ENCODE results near the gene GZMA. TPM values are rescaled to one million over a fixed set of nuclear protein-coding genes. Genes with fewer than 3 reads are reported as not detected.
"Not testable (repeated sequence)": the region's sequence is repeated elsewhere in the genome, so short reads cannot be mapped to it uniquely, and the experiment has no call there.

The GZMA gene
- total RNA-seq, 2 experiments from 2014 or later = 3.5 to 5.0 TPM

DNA sequence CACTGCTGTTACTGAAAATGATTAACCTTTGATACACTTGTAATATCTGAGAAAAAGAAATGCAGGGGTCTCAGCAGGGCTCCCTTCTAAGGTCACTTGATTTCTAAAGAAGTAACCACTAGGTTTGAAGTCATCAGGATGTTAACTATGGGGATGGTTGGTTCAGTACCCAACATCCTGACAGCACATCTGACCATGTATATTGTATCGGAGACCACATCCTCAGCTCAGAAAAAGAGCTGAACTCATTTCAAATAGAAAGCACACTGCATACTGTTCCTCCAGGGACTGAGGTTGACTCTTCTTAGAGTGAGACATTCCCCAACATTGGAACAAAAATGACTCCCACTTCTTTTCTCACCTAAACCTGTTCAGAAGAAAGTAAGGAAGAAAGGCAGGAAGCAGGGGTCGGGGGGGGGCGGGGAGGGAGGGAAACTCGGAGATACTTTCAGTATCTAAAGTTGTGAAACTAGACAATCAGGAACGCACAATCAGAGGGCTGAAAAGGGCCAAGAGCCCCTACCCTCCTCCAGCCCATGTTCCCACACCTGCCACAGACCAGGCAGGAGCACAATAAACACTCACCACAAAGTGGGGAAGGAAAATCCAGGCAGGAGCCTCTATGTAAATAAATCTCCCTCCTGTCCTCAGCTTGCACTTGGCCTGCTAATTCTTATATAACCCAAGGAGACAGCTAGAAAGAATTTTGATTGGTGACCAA is 730 bp upstream of the GZMA start:
- no peaks in the 10 kb centered on the region for H3K36me3 ChIP-seq (ENCODE audit: insufficient read depth, low read length)
- ChIA-PET POLR2A (interaction anchor here (0.6 to 2.7 kb wide), 10 partner anchors 10 to 562 kb away, joined by 3 to 15 read pairs (median 4); no protein-coding TSS in a partner anchor), CTCF (no interaction called here)
- peak overlapping the region; percentile 59 for H3K4me3 ChIP-seq (ENCODE audit: low read length)
- peak overlapping the region in 1 of 2 donors; percentile 61 for H3K27ac ChIP-seq (ENCODE audit: low read depth in 1 of 2, low read length in 2 of 2)
- Mint-ChIP-seq H3K27me3 (no peaks in the 10 kb centered on the region), H3K36me3 (ENCODE audit: low read depth) (peaks cover 25% of the 10 kb centered on the region), H3K9me3 (peaks cover 3% of the 10 kb centered on the region), H3K27ac (peak overlapping the region; percentile 68), H3K4me1 (ENCODE audit: low read depth) (peaks cover 86% of the 10 kb centered on the region), H3K4me3 (peak overlapping the region; percentile 85)
- DNase-seq (peak in 5 of 14 experiments; percentile 8 to 86 (median 41)), ATAC-seq (ENCODE audit: poor library complexity) (peak; percentile 58)
- intact Hi-C loops (cut with DNase I, micrococcal nuclease) = loop anchor here (1.0 to 10.0 kb wide), 5 partner anchors 29 to 203 kb away; partner anchors contain the start of genes DHX29 (in 1 of the 2) and MTREX (in 1 of the 2)
- peaks cover 55% of the 10 kb centered on the region for H3K4me1 ChIP-seq (ENCODE audit: insufficient read depth, low read length)
- no peaks in the 10 kb centered on the region for H3K9me3 ChIP-seq (ENCODE audit: control insufficient read depth in 1 of 2, insufficient read depth in 1 of 2, low read length in 2 of 2)
- no peaks in the 10 kb centered on the region for H3K27me3 ChIP-seq (ENCODE audit: control insufficient read depth in 1 of 2, insufficient read depth in 2 of 2, low read length in 2 of 2)
- TF ChIP-seq, protein P1, sequence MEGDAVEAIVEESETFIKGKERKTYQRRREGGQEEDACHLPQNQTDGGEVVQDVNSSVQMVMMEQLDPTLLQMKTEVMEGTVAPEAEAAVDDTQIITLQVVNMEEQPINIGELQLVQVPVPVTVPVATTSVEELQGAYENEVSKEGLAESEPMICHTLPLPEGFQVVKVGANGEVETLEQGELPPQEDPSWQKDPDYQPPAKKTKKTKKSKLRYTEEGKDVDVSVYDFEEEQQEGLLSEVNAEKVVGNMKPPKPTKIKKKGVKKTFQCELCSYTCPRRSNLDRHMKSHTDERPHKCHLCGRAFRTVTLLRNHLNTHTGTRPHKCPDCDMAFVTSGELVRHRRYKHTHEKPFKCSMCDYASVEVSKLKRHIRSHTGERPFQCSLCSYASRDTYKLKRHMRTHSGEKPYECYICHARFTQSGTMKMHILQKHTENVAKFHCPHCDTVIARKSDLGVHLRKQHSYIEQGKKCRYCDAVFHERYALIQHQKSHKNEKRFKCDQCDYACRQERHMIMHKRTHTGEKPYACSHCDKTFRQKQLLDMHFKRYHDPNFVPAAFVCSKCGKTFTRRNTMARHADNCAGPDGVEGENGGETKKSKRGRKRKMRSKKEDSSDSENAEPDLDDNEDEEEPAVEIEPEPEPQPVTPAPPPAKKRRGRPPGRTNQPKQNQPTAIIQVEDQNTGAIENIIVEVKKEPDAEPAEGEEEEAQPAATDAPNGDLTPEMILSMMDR (IDR thresholded peaks at IDR 0.05) = no peak

DNA sequence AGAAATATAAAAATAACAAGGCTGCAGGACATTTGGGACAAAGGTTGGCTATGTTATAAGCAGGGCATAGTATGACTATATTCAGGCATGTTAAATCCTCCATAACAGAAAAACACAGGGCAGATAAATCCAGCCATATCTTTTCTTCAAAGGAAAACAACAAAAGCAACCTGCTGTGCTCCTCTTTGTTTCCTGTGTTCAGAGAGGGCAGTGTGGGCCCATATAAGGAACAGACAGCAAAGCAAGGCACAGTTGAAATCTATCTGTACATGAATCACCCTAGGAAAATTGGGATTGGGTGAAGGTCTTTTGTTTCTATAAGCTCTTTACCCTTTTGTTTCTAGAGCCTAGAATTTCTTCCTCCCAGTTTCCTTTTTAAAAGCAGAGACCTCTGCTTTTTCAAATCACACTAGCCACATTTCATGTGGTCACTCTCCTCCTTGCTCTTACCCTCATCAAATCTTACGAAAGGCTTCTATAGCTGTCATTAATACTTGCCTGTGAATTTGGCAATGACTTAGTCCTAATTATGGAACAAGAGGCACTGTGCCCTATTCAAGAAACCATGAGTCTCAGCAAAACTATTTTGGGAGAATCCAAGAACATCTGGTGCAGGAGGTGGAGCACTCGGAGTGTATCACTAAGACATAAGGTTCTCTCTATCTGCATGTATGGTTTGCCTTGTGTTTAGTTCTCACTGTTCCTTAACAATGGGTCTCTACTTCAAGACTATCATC is 1.8 kb downstream of the GZMA start:
- H3K4me1 Mint-ChIP-seq (ENCODE audit: low read depth) = peaks cover 61% of the 10 kb centered on the region
- ATAC-seq (ENCODE audit: poor library complexity) = no peak
- Histone ChIP-seq H3K4me1 (ENCODE audit: insufficient read depth, low read length) (peaks cover 45% of the 10 kb centered on the region), H3K9me3 (ENCODE audit: control insufficient read depth in 1 of 2, insufficient read depth in 1 of 2, low read length in 2 of 2) (no peaks in the 10 kb centered on the region), H3K27ac (ENCODE audit: low read depth in 1 of 2, low read length in 2 of 2) (no peak overlapping the region), H3K4me3 (ENCODE audit: low read length) (peak overlapping the region; percentile 59), H3K27me3 (ENCODE audit: control insufficient read depth in 1 of 2, insufficient read depth in 2 of 2, low read length in 2 of 2) (no peaks in the 10 kb centered on the region), H3K36me3 (ENCODE audit: insufficient read depth, low read length) (peaks cover 4% of the 10 kb centered on the region)
- peak overlapping the region; percentile 80 for H3K4me3 Mint-ChIP-seq
- no peaks in the 10 kb centered on the region for H3K27me3 Mint-ChIP-seq
- CTCF ChIA-PET = interaction anchor here (1.4 kb wide), 1 partner anchor 32 kb away, joined by 3 read pairs; no protein-coding TSS in a partner anchor
- H3K9me3 Mint-ChIP-seq = no peaks in the 10 kb centered on the region
- TF ChIP-seq, protein P1 (IDR thresholded peaks at IDR 0.05) = peak; percentile 18
- peak in 4 of 14 experiments; percentile 8 to 58 (median 34) for DNase-seq
- POLR2A ChIA-PET = interaction anchor here (0.7 to 1.9 kb wide), 7 partner anchors 11 to 160 kb away, joined by 3 to 8 read pairs (median 4); no protein-coding TSS in a partner anchor
- intact Hi-C loops (cut with DNase I, micrococcal nuclease) = loop anchor here (5.0 to 10.0 kb wide), 3 partner anchors 42 to 201 kb away; partner anchors contain the start of genes DHX29 (in 1 of the 2) and MTREX (in 1 of the 2)
- no peak overlapping the region for H3K27ac Mint-ChIP-seq
- H3K36me3 Mint-ChIP-seq (ENCODE audit: low read depth) = peaks cover 5% of the 10 kb centered on the region

DNA sequence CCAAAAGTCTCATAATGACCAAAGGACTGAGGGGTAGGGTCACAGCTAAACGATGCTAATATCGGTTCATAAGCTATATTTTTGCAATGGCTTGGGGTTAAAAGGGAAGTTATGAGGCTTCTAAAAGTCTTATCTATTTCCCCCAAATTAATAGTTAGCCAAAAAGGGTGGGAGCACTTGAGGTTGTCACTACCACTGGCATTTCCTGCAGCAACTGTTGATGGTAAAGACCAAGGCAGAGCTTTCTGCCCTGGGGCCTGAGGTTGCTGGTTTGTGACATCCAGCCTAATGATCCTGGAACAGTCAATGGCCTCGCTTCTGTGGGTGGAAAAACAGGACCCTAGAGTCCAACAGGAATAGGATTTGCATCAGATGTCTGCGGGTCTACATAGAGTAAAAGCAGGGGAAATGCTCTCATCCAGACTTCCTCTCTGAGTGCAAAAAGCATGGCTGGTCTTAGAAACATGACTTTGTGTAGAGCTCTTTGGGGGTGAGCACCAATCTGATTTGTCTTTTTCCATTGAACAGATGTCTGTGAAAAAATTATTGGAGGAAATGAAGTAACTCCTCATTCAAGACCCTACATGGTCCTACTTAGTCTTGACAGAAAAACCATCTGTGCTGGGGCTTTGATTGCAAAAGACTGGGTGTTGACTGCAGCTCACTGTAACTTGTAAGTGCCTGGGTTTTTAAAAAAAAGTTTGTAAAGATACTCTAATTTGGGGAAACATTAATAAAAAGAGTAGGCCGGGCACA is 2.7 kb downstream of the GZMA start:
- DNase-seq (peak in 2 of 14 experiments; percentile 8 to 31), ATAC-seq (ENCODE audit: poor library complexity) (no peak)
- Histone ChIP-seq H3K27ac (ENCODE audit: low read depth in 1 of 2, low read length in 2 of 2) (no peak overlapping the region), H3K36me3 (ENCODE audit: insufficient read depth, low read length) (peaks cover 4% of the 10 kb centered on the region), H3K4me3 (ENCODE audit: low read length) (peak overlapping the region; percentile 59), H3K4me1 (ENCODE audit: insufficient read depth, low read length) (peaks cover 45% of the 10 kb centered on the region), H3K9me3 (ENCODE audit: control insufficient read depth in 1 of 2, insufficient read depth in 1 of 2, low read length in 2 of 2) (no peaks in the 10 kb centered on the region), H3K27me3 (ENCODE audit: control insufficient read depth in 1 of 2, insufficient read depth in 2 of 2, low read length in 2 of 2) (no peaks in the 10 kb centered on the region)
- ChIA-PET CTCF (interaction anchor here (1.4 kb wide), 1 partner anchor 33 kb away, joined by 3 read pairs; no protein-coding TSS in a partner anchor), POLR2A (interaction anchor here (0.8 to 1.4 kb wide), 4 partner anchors 9 to 161 kb away, joined by 3 to 6 read pairs (median 4); no protein-coding TSS in a partner anchor)
- Mint-ChIP-seq H3K9me3 (no peaks in the 10 kb centered on the region), H3K36me3 (ENCODE audit: low read depth) (no peaks in the 10 kb centered on the region), H3K4me1 (ENCODE audit: low read depth) (peaks cover 56% of the 10 kb centered on the region), H3K27me3 (no peaks in the 10 kb centered on the region), H3K4me3 (peak overlapping the region; percentile 80), H3K27ac (no peak overlapping the region)
- TF ChIP-seq, protein P1 (IDR thresholded peaks at IDR 0.05) = no peak
- intact Hi-C loops (cut with DNase I, micrococcal nuclease) = loop anchor here (5.0 to 10.0 kb wide), 4 partner anchors 37 to 200 kb away; partner anchors contain the start of genes DHX29 (in 1 of the 2) and MTREX (in 1 of the 2)

DNA sequence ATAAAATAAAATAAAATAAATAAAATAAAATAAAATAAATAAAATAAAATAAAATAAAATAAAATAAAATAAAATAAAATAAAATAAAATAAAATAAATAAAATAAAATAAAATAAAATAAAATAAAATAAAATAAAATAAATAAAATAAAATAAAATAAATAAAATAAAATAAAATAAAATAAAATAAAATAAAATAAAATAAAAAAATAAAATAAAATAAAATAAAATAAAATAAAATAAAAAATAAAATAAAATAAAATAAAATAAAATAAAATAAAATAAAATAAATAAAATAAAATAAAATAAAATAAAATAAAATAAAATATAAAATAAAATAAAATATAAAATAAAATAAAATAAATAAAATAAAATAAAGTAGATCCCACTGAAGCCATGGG is 3.5 kb downstream of the GZMA start:
- not testable (repeated sequence) for ATAC-seq (ENCODE audit: poor library complexity)

More for the DNA sequence above, 3.5 kb downstream of the GZMA start:
- H3K27ac Mint-ChIP-seq; H3K9me3 ChIP-seq (ENCODE audit: control insufficient read depth in 1 of 2, insufficient read depth in 1 of 2, low read length in 2 of 2); H3K27me3 ChIP-seq (ENCODE audit: control insufficient read depth in 1 of 2, insufficient read depth in 2 of 2, low read length in 2 of 2); H3K9me3 Mint-ChIP-seq; H3K36me3 Mint-ChIP-seq (ENCODE audit: low read depth); H3K36me3 ChIP-seq (ENCODE audit: insufficient read depth, low read length); H3K4me3 ChIP-seq (ENCODE audit: low read length); CTCF ChIA-PET; H3K27me3 Mint-ChIP-seq; H3K4me3 Mint-ChIP-seq; H3K27ac ChIP-seq (ENCODE audit: low read depth in 1 of 2, low read length in 2 of 2); DNase-seq: not testable (repeated sequence)
- intact Hi-C loops (cut with DNase I, micrococcal nuclease) = loop anchor here in 1 of 2 experiments (2.0 to 10.0 kb wide), 3 partner anchors 36 to 199 kb away; partner anchors contain the start of genes DHX29 and MTREX
- H3K4me1 ChIP-seq (ENCODE audit: insufficient read depth, low read length) = peaks cover 45% of the 10 kb centered on the region
- H3K4me1 Mint-ChIP-seq (ENCODE audit: low read depth) = peaks cover 47% of the 10 kb centered on the region
- POLR2A ChIA-PET = interaction anchor here (0.9 kb wide), 1 partner anchor 10 kb away, joined by 4 read pairs; no protein-coding TSS in a partner anchor

All from CD4-positive, alpha-beta T cell (primary cell).